Measurements from ENCODE around the gene ZC3H12D.

The ZC3H12D gene

DNA sequence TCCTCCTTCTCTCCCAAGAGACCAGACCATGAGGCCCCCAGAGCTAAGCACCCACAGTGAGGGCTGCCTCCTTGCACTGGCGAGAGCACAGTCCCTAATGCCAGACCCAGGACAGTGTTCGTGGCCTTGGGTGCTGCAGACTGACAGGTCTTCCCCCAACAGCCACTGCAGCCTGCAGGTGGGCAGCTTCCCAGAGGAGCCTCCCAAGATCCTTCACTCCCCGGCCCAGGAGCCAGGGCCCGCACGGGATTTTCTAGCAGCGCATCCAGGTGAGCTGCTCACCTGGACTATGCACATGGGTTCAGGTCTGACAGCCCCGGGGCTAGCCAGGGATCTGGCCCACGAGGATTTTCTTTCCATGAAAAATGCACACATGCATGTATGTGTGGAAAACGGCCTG lies 43.1 kb downstream of the ZC3H12D start:
- DNase-seq (ENCODE audit: low spot score), result no peak

DNA sequence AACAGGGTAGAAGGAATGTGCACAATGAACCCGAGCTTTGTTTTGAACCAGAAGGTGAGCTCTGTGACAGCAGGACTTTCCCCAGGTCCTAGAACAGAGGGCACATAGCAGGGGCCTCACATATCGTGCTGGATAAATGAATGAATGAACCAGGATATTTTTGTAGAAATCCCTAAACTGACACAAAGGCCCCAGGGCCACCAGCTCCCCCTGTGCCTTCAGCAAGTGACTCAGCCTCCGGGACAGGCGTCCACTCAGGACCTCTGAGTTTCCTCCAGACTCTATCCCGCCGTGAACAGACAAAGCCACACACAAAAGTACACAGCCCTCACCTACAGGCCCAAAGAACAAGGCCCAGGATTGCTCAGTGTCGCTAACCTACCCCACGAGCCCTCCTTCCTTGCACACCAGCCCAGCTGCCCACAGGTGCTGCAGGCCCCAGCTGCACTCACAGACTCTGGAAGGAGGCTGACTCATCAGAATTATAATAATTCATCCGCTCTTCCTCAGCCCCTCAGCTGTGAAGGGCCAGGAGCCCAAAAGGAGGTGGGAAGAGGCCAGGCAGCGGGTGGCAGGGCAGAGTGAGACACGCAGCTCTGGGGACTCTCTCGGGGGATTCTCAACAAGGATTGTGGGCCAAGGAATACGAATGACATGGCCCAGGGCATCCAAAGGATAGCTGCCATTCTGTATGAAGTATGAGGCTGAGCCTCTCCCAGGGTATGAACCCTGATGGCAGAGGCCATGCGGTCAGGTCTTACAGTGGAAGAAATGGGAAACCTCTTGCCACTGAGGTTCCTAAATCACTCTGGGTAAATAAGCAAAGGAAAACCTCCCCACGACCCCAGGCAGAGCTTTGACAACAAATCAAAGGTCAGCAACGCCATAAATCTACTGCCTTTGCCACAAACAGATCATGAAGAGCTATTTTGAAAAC lies 43.8 kb downstream of the ZC3H12D start:
- no peak for DNase-seq (ENCODE audit: low spot score)

DNA sequence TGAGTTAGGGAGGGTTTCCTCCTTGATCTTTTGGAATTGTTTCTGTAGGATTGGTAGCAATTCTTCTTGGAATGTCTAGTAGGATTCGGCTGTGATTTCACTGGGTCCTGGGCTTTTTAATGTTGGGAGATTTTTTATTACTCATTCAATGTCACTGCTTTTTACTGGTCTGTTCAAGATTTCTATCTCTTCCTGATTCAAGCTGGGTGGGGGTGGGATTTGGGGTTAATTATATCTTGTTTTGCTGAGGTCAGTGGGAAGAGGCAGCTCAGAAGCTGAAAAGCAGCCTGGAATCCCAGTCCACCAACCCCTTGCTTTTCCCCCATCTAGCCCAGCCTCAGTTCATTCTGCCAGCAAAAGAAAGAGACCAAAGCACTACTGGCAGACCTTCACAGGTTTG lies 45.2 kb downstream of the ZC3H12D start:
- no peak for DNase-seq (ENCODE audit: low spot score)

DNA sequence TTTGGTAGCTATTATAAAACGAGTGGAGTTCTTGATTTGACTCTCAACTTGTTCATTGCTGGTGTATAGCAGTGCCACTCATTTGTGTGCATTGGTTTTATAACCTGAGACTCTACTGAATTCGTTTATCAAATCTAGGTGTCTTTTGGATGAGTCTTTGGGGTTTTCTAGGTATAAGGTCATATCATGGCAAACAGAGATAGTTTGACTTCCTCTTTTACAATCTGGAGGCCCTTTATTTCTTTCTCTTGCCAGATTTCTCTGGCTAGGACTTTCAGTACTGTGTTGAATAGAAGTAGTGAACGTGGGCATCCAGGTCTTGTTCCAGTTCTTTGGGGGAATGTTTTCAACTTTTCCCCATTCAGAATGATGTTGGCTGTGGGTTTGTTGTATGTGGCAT lies 46.0 kb downstream of the ZC3H12D start:
- no peak for DNase-seq (ENCODE audit: low spot score)

DNA sequence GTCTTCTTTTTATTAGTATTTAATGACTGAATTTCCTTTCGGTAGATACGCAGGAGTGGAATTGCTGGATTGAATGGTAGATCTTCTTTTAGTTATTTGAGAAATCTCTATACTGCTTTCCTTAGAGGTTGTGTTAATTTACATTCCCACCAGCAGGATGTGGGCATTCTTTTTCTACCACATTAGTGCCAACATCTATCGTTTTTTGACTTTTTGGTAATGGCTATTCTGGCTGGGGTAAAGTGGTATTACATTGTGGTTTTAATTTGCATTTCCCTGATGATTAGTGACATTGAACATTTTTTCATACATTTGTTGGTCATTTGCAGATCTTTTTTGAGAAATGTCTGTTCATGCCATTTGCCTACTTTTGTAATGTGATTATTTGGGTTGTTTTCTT lies 47.6 kb downstream of the ZC3H12D start:
- no peak for DNase-seq (ENCODE audit: low spot score)

DNA sequence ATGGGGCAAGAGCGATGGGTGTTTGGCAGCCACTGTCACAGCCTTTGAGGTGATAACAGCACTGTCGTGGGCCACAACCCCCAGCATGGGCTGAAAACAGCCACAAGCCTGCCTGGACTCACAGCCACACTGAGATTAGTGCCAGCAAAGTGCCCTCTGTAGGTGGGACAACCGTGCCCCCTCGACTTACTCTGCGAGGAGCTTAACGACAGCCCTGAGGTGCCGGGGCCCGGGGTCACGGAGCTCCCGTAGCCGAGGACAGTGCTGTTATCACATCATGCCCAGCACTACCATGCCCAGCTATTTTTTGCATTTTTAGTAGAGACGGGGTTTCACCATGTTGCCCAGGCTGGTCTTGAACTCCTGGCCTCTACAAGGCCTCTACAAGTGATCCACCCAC lies 48.2 kb downstream of the ZC3H12D start:
- no peak for DNase-seq (ENCODE audit: low spot score)

DNA sequence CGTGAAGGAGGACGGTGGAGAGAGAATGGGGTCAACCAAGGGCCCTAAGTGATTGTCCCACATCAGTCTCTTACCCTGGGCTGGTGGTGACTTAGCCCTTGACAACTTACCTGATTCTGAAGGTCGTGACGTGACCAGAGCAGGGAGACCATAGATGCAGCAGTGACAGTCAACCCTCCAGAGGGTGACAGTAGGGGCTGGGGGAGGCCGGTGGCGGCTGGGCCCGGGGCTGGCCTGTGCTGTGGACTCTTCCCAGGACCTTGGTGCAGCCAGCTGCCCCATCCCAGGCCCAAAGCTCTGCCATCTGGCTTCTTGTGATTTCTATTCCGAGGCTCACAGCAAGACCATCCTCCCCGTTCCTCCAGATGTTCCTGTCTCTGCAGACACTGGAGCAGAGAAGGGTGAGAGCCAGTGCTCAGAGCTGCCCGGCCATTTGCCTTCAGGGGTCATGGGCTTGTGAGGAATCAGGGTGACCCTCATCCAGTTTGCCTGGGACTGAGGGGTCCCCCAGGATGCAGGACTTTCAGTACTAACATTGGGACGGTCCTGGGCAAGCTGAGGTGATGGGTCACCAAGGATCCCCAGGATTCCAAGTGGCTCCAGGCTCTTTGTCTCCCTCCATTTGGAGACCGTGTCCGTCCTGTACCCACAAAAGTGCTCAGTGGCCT lies 48.8 kb downstream of the ZC3H12D start:
- DNase-seq (ENCODE audit: low spot score), result no peak

DNA sequence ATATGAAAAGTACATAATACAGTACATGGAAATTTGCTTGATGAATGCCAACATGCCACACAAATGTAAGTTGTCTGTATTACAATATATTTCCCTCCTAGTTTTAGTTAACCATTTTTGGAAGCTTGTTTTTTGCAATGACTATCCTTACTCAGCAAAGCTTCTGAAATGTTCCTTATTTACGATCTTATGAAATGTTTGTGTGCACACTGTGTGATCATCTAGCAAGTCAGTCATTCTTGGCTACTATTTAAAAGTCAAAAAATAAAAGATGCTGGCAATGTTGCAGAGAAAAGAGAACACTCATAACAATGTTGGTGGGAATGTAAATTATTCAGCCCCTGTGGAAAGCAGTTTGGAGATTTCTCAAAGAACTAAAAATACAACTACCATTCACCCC lies 50.9 kb downstream of the ZC3H12D start:
- DNase-seq (ENCODE audit: low spot score), result no peak

DNA sequence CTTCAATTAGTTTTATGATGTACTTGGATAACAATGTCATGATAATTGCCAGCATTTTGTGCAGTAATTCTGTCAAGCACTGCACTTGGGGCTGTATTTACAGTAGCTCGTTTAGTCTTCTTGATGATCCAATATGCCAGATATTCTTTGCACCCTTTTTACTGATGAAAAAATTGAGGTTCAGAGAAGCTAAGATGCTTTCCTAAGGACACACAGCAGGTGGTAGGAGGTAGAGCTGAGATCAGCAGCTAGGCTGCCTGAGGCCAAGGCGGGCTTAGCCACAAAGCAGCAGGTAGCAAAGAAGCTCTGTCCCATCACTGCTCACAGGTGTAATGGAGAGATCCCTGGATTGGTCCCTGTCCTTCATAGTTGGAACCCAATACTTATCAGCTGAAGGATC lies 51.4 kb downstream of the ZC3H12D start:
- no peak for DNase-seq (ENCODE audit: low spot score)

DNA sequence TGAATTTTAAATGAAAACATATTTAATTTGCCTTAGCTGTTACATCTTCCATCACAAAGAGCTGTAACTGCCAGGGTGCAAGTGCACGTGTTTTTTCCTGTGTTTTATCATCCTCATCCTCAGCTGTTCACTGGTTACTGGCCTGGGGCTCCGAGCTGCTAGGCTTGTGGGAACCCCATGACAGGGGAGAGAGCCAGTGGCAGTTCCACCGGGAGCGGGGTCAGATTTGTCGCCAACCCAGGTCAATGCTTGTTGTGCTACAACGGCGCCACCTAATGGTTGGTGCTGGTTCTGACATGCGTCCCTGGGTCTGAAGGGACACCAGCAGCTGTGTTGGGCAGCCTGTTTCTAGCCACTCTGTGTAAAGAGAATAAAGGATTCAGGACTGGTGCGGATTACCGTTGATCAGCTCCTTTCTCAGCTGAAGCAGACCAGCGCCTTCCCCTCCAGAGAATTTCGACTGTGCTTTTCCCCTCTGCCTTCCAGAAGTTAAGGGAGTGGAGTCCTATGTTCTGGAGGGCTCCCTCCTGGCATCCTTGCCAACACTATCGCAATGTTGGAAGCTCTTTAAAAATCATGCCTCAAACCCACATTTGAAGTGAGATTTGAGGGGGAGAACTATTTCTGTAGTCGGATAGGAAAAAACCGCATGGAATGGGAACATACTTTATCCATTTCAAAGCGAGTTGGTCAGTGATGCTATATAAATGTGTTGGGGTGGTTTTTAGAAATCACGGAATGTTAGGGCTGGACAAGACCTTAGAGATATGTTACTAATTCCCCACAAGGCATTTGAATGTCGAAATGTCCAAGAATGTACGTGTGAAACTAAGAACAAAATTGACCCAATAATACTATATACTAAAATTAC lies 52.7 kb downstream of the ZC3H12D start:
- DNase-seq (ENCODE audit: low spot score), result peak; percentile 65

DNA sequence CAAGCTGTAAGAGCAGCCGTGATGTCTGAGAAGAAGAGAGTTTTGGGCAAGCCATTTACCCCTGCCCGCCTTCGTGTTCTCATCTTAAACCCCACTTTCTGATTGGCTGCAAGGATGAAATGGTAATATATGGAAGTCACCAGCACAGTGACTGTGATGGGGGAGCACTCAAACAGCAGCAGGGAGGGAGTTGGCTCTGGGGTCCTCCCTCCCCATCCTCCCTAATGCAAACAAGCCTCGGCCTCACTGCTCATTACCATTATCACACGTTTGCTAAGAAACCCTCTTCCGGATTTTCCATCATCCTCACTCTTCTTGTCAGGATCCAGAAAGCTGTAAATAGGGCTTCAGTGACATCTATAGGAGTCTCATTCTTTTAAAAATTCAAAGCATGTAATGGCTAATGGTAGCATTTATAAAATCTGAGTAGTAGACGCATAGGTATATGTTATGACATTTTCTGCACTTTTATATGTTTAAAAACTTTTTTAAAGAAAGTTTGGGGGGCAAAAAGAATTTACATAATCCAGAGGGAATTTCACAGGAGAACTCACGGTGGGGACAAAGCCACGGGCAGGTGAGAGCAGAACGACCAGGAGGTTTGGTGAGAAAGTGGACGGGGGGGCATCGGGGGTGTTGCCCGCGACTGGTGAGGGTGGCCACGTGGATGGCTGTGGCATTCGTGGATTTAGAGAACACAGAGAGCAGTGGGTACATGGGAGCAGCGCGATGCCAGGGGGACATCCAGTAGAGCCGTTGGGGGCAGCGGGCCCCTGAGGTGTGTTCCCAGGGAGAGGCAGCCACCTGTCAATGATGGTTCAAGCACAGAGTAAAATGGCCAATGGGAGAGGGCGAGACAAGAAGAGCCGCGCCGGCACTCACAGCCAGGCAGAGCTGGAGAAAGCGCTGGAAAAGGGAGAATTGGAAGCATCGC lies 55.1 kb downstream of the ZC3H12D start:
- no peak for DNase-seq (ENCODE audit: low spot score)

DNA sequence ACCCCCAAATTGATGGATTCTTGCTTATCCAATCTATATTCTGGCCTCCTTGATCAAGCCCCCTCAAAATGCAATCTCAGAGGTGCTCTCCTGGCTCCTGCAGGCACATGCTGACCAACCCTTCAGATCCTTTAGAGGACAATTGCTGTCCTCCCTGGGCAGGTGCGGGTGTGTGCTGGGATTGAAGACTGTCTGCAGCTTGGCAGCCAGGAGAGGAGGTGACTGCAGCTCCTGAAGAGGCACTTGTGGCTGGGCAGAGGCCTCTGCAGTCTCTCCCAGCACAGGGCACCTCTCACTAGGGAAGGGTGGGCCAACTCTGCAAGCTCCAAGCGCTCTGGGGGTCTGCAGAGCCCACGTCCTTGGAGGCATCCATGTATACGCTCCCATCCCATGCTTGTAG lies 56.2 kb downstream of the ZC3H12D start:
- DNase-seq (ENCODE audit: low spot score), result no peak

DNA sequence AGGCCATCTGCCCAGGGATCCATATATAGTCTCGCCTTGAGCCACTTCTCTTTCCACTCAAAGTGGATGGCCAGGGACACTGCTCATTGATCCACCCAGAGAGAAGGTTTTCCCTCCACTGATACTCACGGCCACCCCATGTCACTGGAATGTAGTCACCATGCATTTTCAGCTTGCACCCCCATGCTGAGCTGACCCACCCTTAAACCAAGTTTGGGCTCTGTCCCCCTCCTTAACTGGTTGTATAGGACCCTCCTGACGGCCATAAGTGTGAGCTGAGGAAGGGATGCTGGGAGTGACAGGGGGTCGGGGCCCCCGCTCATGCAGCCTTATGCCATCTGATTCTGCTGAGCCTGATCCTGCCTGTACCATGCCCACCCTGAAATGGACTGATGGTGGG lies 59.1 kb downstream of the ZC3H12D start:
- no peak for DNase-seq (ENCODE audit: low spot score)

DNA sequence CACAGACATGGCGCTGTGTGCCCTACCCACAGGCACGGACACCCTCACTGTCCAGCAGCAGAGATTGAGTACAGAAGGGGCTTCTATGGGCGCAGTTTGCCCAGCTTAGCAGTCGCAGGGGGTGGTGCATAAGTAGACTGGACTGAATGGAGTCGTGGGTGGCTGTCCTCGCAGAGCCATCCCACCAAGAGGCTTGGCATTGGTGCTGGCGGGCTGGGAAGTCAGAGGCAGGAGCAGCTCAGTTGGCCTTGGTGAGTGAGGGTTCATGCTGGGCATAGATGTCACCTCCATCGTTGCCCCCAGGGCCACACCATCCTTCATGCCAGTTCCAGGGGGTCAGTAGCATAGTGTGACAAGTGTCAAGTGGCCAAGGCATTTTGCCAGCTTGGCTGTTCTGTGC lies 59.6 kb downstream of the ZC3H12D start:
- no peak for DNase-seq (ENCODE audit: low spot score)

DNA sequence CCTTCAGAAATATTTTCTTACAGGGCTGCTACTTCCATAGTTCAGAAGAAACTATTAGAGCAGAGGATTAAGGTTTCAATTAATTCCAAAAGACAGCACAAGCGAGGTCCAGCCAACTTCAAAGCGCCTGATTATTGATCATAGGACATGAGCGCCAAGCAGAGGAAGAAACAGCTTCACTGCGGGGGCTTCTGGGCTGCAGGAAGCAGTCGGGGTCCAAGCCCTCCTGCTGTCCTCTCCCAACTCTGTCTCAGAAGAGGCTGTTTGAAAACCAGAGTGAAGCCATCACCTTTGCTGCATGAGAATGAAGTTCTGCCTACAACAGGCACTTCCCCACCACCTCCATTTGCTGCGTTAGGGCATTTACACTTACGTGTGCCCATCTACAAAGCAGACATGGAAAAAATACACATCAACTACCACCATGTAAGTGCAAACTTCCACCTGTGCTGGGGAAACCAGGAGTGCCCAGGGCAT lies 60.8 kb downstream of the ZC3H12D start:
- no peak for DNase-seq (ENCODE audit: low spot score)

DNA sequence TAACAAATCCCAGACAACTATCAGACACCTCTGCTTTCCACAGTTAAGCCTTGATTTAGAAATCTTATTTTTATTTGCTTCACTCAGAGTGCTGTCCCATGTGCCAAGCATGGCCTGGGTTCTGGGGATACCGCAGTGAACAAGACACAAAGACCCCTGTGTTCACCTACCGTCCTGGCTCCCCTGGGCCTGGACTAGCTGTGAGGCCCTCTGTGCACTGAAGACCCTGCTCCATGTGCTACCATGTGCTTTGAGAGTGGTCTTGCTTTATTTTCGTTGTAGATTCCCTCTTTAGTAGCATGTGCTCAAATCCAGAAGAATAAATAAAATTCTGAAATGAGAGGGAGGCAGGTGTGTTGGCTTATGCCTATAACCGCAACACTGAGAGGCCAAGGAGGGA lies 62.2 kb downstream of the ZC3H12D start:
- no peak for DNase-seq (ENCODE audit: low spot score)

DNA sequence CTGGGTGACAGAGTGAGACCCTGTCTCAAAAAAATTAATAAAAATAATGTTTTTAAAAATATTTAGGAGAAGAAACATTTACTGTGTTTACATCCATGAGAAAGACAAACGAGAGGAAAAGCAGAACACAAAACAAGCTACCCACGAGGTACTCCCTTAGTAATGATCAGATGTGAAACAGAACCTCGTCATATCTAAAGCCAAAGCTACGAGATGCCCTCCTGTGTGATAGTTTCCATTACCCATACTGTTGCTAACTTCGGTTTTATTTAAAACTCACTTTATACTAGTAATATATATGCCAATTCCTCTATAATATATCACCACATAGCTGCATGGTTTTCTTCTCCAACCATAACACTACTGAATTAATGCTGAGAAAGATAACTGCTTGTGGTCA lies 63.7 kb downstream of the ZC3H12D start:
- DNase-seq (ENCODE audit: low spot score), result no peak

DNA sequence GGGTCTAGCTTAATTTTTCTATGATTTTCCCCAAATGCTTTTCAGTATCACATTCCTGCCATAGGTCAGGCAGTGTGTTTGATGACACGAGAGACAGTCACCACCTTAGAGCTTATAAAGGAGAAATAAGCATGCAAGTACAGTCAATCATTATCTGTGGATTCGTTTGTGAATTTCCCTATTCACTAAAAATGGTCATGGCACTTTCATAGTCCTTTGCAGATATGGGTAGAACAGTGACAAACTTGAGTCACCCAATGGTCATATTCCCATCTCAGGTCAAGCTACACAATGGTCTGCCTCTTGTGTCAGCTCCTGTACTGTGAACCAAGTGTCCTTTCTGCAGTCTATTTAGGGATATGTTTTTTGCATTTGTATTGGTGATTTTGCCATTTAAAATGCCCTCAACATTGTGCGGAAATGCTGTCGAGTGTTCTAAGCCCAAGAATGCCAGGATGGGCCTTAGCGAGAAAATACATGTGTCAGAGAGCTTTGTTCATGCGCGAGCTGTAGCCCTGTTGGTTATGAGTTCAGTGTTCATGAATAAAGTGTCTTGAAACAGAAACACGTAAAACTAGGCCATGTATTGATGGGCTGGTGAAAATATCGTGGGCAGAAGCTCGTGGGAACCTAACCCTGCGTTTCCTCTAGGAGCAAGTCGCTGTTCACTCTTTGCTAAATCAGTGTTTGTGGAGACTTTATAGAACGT lies 65.0 kb downstream of the ZC3H12D start:
- no peak for DNase-seq (ENCODE audit: low spot score)

DNA sequence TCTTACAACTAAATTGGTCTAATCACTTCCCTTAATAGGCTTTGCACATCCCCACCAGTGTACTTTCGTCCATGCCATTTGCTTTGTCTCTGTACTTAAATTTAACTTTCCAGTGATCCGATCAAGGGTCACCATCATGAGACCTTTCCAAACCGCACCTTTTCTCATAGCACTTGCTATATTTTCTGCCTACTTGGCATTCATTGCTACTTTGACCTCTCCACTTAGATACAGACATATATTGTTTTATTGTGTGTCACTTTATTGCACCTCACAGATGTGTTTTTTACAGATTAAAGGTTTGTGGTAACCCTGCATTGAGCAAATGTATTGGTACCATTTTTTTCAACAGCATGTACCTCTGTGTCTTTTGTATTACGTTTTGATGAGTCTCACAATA lies 70.0 kb downstream of the ZC3H12D start:
- no peak for DNase-seq (ENCODE audit: low spot score)

DNA sequence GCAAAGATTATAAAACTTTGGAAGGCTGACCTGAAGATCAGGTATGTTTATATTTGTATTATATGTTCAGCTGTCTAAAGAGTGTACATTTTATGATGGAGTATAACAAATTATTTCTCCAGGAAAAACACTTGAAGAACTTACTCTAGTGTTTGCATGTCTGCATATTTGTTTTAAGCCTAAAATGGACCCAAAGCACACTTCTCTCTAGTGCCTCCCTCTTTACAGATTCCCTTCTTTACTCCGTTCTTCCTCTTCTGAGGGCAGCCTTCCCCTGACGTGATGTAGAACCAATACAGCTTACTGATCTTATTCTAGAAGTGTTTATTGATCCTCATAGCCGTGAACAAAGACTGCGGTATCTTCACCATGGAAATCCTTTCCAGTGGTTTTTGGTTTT lies 70.8 kb downstream of the ZC3H12D start:
- DNase-seq (ENCODE audit: low spot score), result no peak

DNA sequence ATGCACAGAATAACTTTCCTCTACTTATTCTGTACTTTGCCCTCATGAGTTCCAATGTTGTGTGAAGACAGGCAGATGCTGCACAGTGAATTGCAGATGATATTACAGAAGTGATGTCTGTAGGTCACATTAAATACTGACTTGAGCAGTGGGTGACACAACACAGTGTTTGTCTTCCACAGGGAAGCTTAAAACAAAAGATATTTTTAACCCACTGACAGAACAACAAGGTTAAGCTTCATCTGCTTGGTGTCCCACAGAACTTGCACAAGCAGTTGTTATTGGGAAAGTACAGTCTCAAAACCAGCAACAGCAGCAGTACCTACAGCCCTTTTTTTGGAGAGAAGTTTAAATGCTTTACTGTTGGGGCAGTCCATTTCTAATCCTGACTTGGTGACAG lies 74.3 kb downstream of the ZC3H12D start:
- DNase-seq (ENCODE audit: low spot score), result no peak
